Measurements from ENCODE around the gene CDC45. TPM values are rescaled to one million over a fixed set of nuclear protein-coding genes. Genes with fewer than 3 reads are reported as not detected.

The CDC45 gene
- total and polyA plus RNA-seq, 11 donors, result 0.15 to 3.1 (median 0.32) TPM; not detected in 4

GRCh38 chr22:19466126-19466716 lies 13.5 kb upstream of the CDC45 start:
- no peaks in the 10 kb centered on the region for H3K9me3 ChIP-seq
- ATAC-seq (no peak), DNase-seq (no peak)
- H3K4me3 ChIP-seq, result no peak overlapping the region
- H3K36me3 ChIP-seq, result peaks cover 2 to 100% (median 98%) of the 10 kb centered on the region in 9 donors
- no peak for TF ChIP-seq POLR2A (IDR thresholded peaks at IDR 0.05)
- TF ChIP-seq CTCF (IDR thresholded peaks at IDR 0.05), result no peak
- 81 to 93% (median 92%) methylated on average over 10 to 14 of the region's 14 CpGs for WGBS, 4 donors
- H3K27ac ChIP-seq, result no peak overlapping the region
- intact Hi-C loops (cut with DNase I), result loop anchor here in 1 of 10 donors (10.0 kb wide), 2 partner anchors 81 to 271 kb away; no protein-coding TSS in a partner anchor
- peaks cover 0 to 7% (median 0%) of the 10 kb centered on the region in 12 donors for H3K4me1 ChIP-seq
- H3K27me3 ChIP-seq, result no peaks in the 10 kb centered on the region

DNA sequence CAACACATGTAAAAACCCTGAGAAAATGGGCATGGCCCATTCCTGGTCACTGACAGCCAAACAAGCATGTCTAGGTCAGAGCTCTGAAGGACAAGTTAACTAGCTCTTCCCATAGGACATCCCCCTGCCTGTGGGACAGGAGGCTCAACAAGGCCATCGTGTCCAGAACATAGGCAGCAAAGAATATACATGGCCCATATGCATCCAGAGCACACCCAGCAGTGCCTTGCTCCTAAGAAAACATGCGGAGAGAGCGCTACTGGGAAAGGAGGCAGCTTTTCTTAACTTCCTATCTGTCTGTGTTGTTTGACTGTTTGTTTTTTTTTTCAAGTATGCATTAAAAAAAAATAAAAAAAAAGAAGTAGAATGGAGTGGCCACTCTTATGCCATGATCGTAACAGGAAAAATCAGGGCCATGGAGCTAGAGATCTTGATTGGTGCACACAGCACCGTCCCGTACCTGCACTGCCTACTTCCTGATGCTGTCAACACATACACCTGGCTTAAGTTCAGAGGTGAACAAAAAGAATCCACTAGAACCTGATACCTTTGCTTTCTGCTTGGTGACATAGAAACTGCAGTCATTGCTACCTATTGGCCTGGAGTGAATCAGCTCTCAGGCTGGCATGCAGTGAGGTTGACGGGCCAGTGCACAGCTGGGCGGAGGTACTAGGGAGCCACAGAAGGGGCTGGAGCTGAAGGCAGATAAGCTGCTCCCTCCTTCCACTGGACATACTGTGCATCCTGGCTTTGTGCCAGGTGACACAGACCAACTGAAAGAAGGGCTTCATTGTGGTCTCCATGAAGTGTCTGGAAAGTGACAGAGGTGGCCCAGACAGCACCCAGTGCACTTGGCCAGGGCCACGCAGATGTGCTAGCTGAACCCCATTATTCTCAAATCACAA lies 12.6 kb upstream of the CDC45 start:
- H3K4me3 ChIP-seq, result no peak overlapping the region
- H3K36me3 ChIP-seq, result peaks cover 2 to 100% (median 99%) of the 10 kb centered on the region in 9 donors
- H3K27ac ChIP-seq, result no peak overlapping the region
- no peak for DNase-seq
- H3K4me1 ChIP-seq, result peaks cover 0 to 7% (median 0%) of the 10 kb centered on the region in 12 donors
- 88 to 94% (median 92%) methylated on average over 9 of the region's 9 CpGs for WGBS, 4 donors
- ATAC-seq, result no peak
- intact Hi-C loops (cut with DNase I), result loop anchor here in 1 of 10 donors (10.0 kb wide), 2 partner anchors 82 to 272 kb away; no protein-coding TSS in a partner anchor
- TF ChIP-seq POLR2A (IDR thresholded peaks at IDR 0.05) (no peak), CTCF (IDR thresholded peaks at IDR 0.05) (no peak)
- H3K9me3 ChIP-seq, result no peaks in the 10 kb centered on the region
- no peaks in the 10 kb centered on the region for H3K27me3 ChIP-seq

GRCh38 chr22:19467912-19468311 lies 11.8 kb upstream of the CDC45 start:
- Histone ChIP-seq H3K4me1 (peaks cover 0 to 7% (median 0%) of the 10 kb centered on the region in 12 donors), H3K27me3 (no peaks in the 10 kb centered on the region), H3K27ac (no peak overlapping the region), H3K36me3 (peaks cover 2 to 100% (median 99%) of the 10 kb centered on the region in 9 donors), H3K4me3 (no peak overlapping the region), H3K9me3 (no peaks in the 10 kb centered on the region)
- DNase-seq (no peak), ATAC-seq (no peak)
- intact Hi-C loops (cut with DNase I), result loop anchor here in 1 of 10 donors (10.0 kb wide), 2 partner anchors 83 to 273 kb away; no protein-coding TSS in a partner anchor
- TF ChIP-seq CTCF (IDR thresholded peaks at IDR 0.05), result no peak
- no peak for TF ChIP-seq POLR2A (IDR thresholded peaks at IDR 0.05)
- 91 to 95% (median 93%) methylated on average over 6 of the region's 6 CpGs for WGBS, 4 donors

DNA sequence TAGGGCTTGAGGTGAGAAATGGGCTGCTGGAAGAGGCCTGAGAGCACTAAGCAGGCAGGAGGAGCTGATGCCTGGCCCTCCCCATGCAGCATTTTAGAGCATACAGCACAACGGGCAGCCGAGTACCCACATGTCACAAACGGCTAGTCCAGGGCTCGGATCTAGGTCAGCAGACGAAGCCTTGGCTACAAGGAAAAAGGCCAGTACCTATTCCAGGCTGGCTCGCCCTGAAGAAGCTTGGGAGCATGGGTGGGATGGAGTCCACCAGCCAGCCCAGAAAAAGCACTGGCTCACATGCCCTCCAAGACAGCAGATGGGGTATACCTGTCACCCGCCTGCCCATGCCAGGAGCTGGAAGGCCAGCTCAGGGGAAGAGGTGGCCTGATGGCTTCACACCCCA lies 10.3 kb upstream of the CDC45 start:
- DNase-seq, result no peak
- intact Hi-C loops (cut with DNase I), result loop anchor here in 1 of 10 donors (10.0 kb wide), 2 partner anchors 85 to 275 kb away; no protein-coding TSS in a partner anchor
- Histone ChIP-seq H3K27me3 (no peaks in the 10 kb centered on the region), H3K4me1 (peaks cover 0 to under 1% (median 0%) of the 10 kb centered on the region in 12 donors), H3K9me3 (no peaks in the 10 kb centered on the region), H3K4me3 (no peak overlapping the region), H3K36me3 (peaks cover 2 to 100% (median 99%) of the 10 kb centered on the region in 9 donors), H3K27ac (no peak overlapping the region)
- 92 to 98% (median 96%) methylated on average over 6 to 7 of the region's 7 CpGs for WGBS, 4 donors
- ATAC-seq, result no peak
- no peak for TF ChIP-seq CTCF (IDR thresholded peaks at IDR 0.05)
- TF ChIP-seq POLR2A (IDR thresholded peaks at IDR 0.05), result no peak
